ENCODE measurements around the gene DHH. TPM values are rescaled to one million over a fixed set of nuclear protein-coding genes. Genes with fewer than 3 reads are reported as not detected.
"Not testable (repeated sequence)": the region's sequence is repeated elsewhere in the genome, so short reads cannot be mapped to it uniquely, and the experiment has no call there.

DHH gene
- total and polyA plus RNA-seq, 10 of the 15 experiments (the other 5 are each of a cell fraction or from before 2014, with no cell fraction given) = 0.01 TPM; not detected in 9

GRCh38 chr12:49061916-49062315 is 32.7 kb downstream of the DHH start:
- H3K9ac ChIP-seq (ENCODE audit: control insufficient read depth, insufficient read depth, low read length); BruUV-seq (replicated peaks); H3K36me3 ChIP-seq (ENCODE audit: control insufficient read depth in 2 of 2, insufficient read depth in 2 of 2, low read length in 1 of 2); RAD21 ChIA-PET (ENCODE audit: unreplicated experiment); POLR2A ChIA-PET; ATAC-seq; H4K20me1 ChIP-seq (ENCODE audit: control insufficient read depth, insufficient read depth); H3K4me3 ChIP-seq; H3K27ac ChIP-seq (ENCODE audit: control insufficient read depth, insufficient read depth); H3K9me3 ChIP-seq (replicated peaks; ENCODE audit: control insufficient read depth, insufficient read depth, low read length); H3K27me3 ChIP-seq (replicated peaks in 1 of 2; ENCODE audit: control insufficient read depth in 2 of 2, insufficient read depth in 2 of 2, low read length in 1 of 2); SMC1A ChIA-PET (ENCODE audit: uncharacterized antibody, unreplicated experiment); H3K4me2 ChIP-seq (ENCODE audit: control insufficient read depth, insufficient read depth); H2AFZ ChIP-seq (ENCODE audit: control insufficient read depth, low read depth, low read length); DNase-seq (ENCODE audit: low read depth, low spot score); FAIRE-seq; H3K4me1 ChIP-seq (ENCODE audit: control insufficient read depth, insufficient read depth, low read length): not testable (repeated sequence)
- in situ Hi-C loops (cut with MboI) (loop anchor here (10.0 kb wide), 1 partner anchor 173 kb away; no protein-coding TSS in a partner anchor), intact Hi-C loops (cut with micrococcal nuclease; ENCODE audit: unreplicated experiment) (loop anchor here (5.0 kb wide), 1 partner anchor 50 kb away; the partner anchor contains the start of gene LMBR1L)
- CTCF ChIA-PET = interaction anchor here (1.1 to 12.5 kb wide), 5 partner anchors 12 to 66 kb away, joined by 4 to 254 read pairs (median 50); partner anchors contain the start of gene DHH
- 99% methylated on average over 17 of the region's 17 CpGs for WGBS (ENCODE audit: insufficient coverage, insufficient replicate concordance, low lambda C conversion rate, missing lambda C conversion rate)
- peaks cover 45% of the 10 kb centered on the region for H3K79me2 ChIP-seq (ENCODE audit: control insufficient read depth, insufficient read depth, low read length)

DNA sequence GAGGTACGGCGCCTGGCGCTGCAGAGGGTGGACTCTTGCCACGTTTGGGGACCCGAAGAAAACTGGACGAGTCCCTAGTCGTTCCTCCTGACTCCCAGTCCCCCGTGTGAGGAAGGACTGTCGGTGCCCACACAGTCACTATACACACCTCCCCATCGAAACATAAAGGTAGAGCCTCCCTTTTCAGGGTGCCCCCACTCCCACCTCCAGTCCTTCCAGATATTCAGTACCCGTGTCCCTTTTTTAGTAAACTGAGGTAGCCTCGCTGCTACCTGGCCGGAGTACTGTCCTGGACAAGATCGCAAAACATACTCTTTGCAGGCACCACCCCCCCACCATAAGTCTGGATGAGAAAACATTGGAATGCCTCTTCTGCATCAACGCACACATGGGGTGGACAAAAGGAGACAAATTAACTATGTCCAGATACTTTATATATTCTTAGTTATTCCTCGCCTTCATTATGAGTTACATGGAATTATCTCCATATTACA is 33.4 kb downstream of the DHH start:
- BruUV-seq (replicated peaks) = TSS peak; percentile 93
- TF ChIP-seq KAT2A (conservative IDR thresholded peaks at IDR 0.05; ENCODE audit: control insufficient read depth, low read depth, low read length) (no peak), SIX5 (IDR thresholded peaks at IDR 0.05; ENCODE audit: low read depth, low read length, severe bottlenecking) (peak; percentile 36)

More for the DNA sequence above, 33.4 kb downstream of the DHH start:
- peak overlapping the region; percentile 91 for H3K4me2 ChIP-seq (ENCODE audit: control insufficient read depth, insufficient read depth)
- 0 out of 2 replicates have a peak, but pooled peaks cover 6% of the 10 kb centered on the region for H4K20me1 ChIP-seq (ENCODE audit: control insufficient read depth, insufficient read depth)
- FAIRE-seq (no peak), DNase-seq (ENCODE audit: low read depth, low spot score) (no peak), ATAC-seq (no peak)
- H3K4me1 ChIP-seq (ENCODE audit: control insufficient read depth, insufficient read depth, low read length) = peaks cover 6% of the 10 kb centered on the region
- peak overlapping the region; percentile 98 for H3K9ac ChIP-seq (ENCODE audit: control insufficient read depth, insufficient read depth, low read length)
- no peaks in the 10 kb centered on the region for H3K27me3 ChIP-seq (replicated peaks in 1 of 2; ENCODE audit: control insufficient read depth in 2 of 2, insufficient read depth in 2 of 2, low read length in 1 of 2)
- peak overlapping the region; percentile 98 for H2AFZ ChIP-seq (ENCODE audit: control insufficient read depth, low read depth, low read length)
- SMC1A ChIA-PET (ENCODE audit: uncharacterized antibody, unreplicated experiment) = no interaction called here
- H3K4me3 ChIP-seq = peak overlapping the region; percentile 99
- intact Hi-C loops (cut with micrococcal nuclease; ENCODE audit: unreplicated experiment) = loop anchor here (5.0 kb wide), 1 partner anchor 51 kb away; the partner anchor contains the start of gene LMBR1L
- POLR2A ChIA-PET = interaction anchor here (5.4 kb wide), 1 partner anchor 70 kb away, joined by 32 read pairs; the partner anchor contains the start of gene TUBA1B
- peaks cover 52% of the 10 kb centered on the region for H3K79me2 ChIP-seq (ENCODE audit: control insufficient read depth, insufficient read depth, low read length)
- in situ Hi-C loops (cut with MboI) = loop anchor here (10.0 kb wide), 1 partner anchor 174 kb away; no protein-coding TSS in a partner anchor
- RAD21 ChIA-PET (ENCODE audit: unreplicated experiment) = no interaction called here
- WGBS (ENCODE audit: insufficient coverage, insufficient replicate concordance, low lambda C conversion rate, missing lambda C conversion rate) = 16% methylated on average over 16 of the region's 16 CpGs
- no peaks in the 10 kb centered on the region for H3K36me3 ChIP-seq (ENCODE audit: control insufficient read depth in 2 of 2, insufficient read depth in 2 of 2, low read length in 1 of 2)
- peak overlapping the region; percentile 99 for H3K27ac ChIP-seq (ENCODE audit: control insufficient read depth, insufficient read depth)
- CTCF ChIA-PET = interaction anchor here (7.7 to 12.5 kb wide), 2 partner anchors 25 to 36 kb away, joined by 244 to 254 read pairs; partner anchors contain the start of gene DHH
- H3K9me3 ChIP-seq (replicated peaks; ENCODE audit: control insufficient read depth, insufficient read depth, low read length) = no peaks in the 10 kb centered on the region
